Measurements from ENCODE around the gene GRID1.

The GRID1 gene

DNA sequence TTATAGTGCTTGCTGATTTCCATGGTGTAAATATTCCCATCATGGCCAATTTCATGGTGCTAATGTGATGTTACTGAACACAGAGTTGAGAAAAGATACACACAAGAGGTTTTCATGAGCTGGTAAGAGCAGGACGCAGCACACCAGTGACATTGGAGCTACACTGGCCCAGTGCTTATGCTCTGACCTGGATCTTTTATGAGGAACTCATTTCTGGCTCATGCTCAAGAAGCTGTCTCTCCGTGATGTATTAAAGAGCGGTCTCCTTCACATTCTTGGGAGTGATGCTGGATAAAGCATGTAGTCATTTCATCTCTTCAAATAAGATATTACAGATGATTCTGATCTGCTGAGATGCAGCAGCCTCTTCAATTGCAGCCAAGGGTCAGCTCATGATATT lies 785.2 kb downstream of the GRID1 start:
- Histone ChIP-seq H3K36me3 (replicated peaks; ENCODE audit: insufficient read depth, low read length) (no peaks in the 10 kb centered on the region), H3K27ac (ENCODE audit: low read length) (no peak overlapping the region), H2AFZ (ENCODE audit: low read length) (no peak overlapping the region), H3K9ac (ENCODE audit: low read length) (no peak overlapping the region), H3K9me3 (replicated peaks; ENCODE audit: insufficient read depth, low read length) (no peaks in the 10 kb centered on the region), H3K79me2 (ENCODE audit: low read length) (no peaks in the 10 kb centered on the region), H3K4me1 (ENCODE audit: low read length) (no peaks in the 10 kb centered on the region), H3K4me3 (ENCODE audit: low read length) (no peak overlapping the region), H3K9me2 (replicated peaks; ENCODE audit: insufficient read depth, low read length) (no peaks in the 10 kb centered on the region), H4K20me1 (ENCODE audit: insufficient read depth, low read length) (no peaks in the 10 kb centered on the region), H3K27me3 (replicated peaks; ENCODE audit: insufficient read depth, low read length) (no peaks in the 10 kb centered on the region), H3F3A (ENCODE audit: insufficient read depth, low read length) (no peaks in the 10 kb centered on the region), H3K4me2 (ENCODE audit: low read depth, low read length) (no peak overlapping the region)
- DNase-seq = no peak
- TF ChIP-seq EZH2 (optimal IDR thresholded peaks at IDR 0.05; ENCODE audit: low read depth, low read length) = no peak
- TF ChIP-seq CTCF (IDR thresholded peaks at IDR 0.05; ENCODE audit: low read length) = no peak
- no peak for TF ChIP-seq EZH2phosphoT487 (IDR thresholded peaks at IDR 0.05; ENCODE audit: low read length)

DNA sequence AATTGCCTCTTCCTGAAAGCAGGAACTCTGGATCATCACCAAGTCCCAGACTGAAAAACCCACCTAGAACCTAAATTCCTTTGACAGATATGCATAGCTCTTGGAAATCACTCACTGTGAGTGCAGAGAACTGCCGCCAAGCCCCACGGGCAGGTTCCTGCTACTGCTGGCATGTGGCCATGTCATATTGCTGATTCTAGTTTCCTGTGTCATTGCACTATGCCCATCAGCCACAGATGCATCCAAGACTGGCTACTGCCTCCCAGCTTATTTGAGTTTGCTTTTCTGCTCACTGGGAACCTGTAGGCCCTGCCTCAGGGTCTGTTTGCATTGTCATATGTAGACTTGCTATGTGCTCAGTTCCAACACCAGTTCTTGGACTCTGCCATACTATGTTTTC lies 786.0 kb downstream of the GRID1 start:
- no peak overlapping the region for H3K4me3 ChIP-seq (ENCODE audit: low read length)
- no peaks in the 10 kb centered on the region for H3K4me1 ChIP-seq (ENCODE audit: low read length)

GRCh38 chr10:85578860-85579259 lies 787.7 kb downstream of the GRID1 start:
- DNase-seq = no peak
- Histone ChIP-seq H3K9me3 (replicated peaks; ENCODE audit: insufficient read depth, low read length) (no peaks in the 10 kb centered on the region), H3K79me2 (ENCODE audit: low read length) (no peaks in the 10 kb centered on the region), H3K9ac (ENCODE audit: low read length) (no peak overlapping the region), H4K20me1 (ENCODE audit: insufficient read depth, low read length) (no peaks in the 10 kb centered on the region), H2AFZ (ENCODE audit: low read length) (no peak overlapping the region), H3K4me1 (ENCODE audit: low read length) (no peaks in the 10 kb centered on the region), H3K4me2 (ENCODE audit: low read depth, low read length) (no peak overlapping the region), H3F3A (ENCODE audit: insufficient read depth, low read length) (no peaks in the 10 kb centered on the region), H3K27ac (ENCODE audit: low read length) (no peak overlapping the region), H3K9me2 (replicated peaks; ENCODE audit: insufficient read depth, low read length) (no peaks in the 10 kb centered on the region), H3K36me3 (replicated peaks; ENCODE audit: insufficient read depth, low read length) (no peaks in the 10 kb centered on the region), H3K27me3 (replicated peaks; ENCODE audit: insufficient read depth, low read length) (no peaks in the 10 kb centered on the region), H3K4me3 (ENCODE audit: low read length) (no peak overlapping the region)
- TF ChIP-seq CTCF (IDR thresholded peaks at IDR 0.05; ENCODE audit: low read length) (no peak), EZH2 (optimal IDR thresholded peaks at IDR 0.05; ENCODE audit: low read depth, low read length) (no peak), EZH2phosphoT487 (IDR thresholded peaks at IDR 0.05; ENCODE audit: low read length) (no peak)

More for the DNA sequence above, 786.0 kb downstream of the GRID1 start:
- H3K27me3 ChIP-seq (replicated peaks; ENCODE audit: insufficient read depth, low read length) = no peaks in the 10 kb centered on the region
- no peak overlapping the region for H3K4me2 ChIP-seq (ENCODE audit: low read depth, low read length)
- no peak overlapping the region for H3K9ac ChIP-seq (ENCODE audit: low read length)
- no peaks in the 10 kb centered on the region for H3K36me3 ChIP-seq (replicated peaks; ENCODE audit: insufficient read depth, low read length)
- no peaks in the 10 kb centered on the region for H3K9me3 ChIP-seq (replicated peaks; ENCODE audit: insufficient read depth, low read length)
- H2AFZ ChIP-seq (ENCODE audit: low read length) = no peak overlapping the region
- TF ChIP-seq EZH2 (optimal IDR thresholded peaks at IDR 0.05; ENCODE audit: low read depth, low read length) (no peak), CTCF (IDR thresholded peaks at IDR 0.05; ENCODE audit: low read length) (no peak), EZH2phosphoT487 (IDR thresholded peaks at IDR 0.05; ENCODE audit: low read length) (no peak)
- no peaks in the 10 kb centered on the region for H3F3A ChIP-seq (ENCODE audit: insufficient read depth, low read length)
- no peaks in the 10 kb centered on the region for H4K20me1 ChIP-seq (ENCODE audit: insufficient read depth, low read length)
- DNase-seq = no peak
- H3K27ac ChIP-seq (ENCODE audit: low read length) = no peak overlapping the region
- H3K79me2 ChIP-seq (ENCODE audit: low read length) = no peaks in the 10 kb centered on the region
- no peaks in the 10 kb centered on the region for H3K9me2 ChIP-seq (replicated peaks; ENCODE audit: insufficient read depth, low read length)
